ENCODE measurements around the gene ZNF646.
"Not testable (repeated sequence)": the region's sequence is repeated elsewhere in the genome, so short reads cannot be mapped to it uniquely, and the experiment has no call there.

ZNF646 gene

GRCh38 chr16:31090540-31090939, 16.3 kb downstream of the ZNF646 start:
- no peaks in the 10 kb centered on the region for H3K27me3 Mint-ChIP-seq
- H3K36me3 Mint-ChIP-seq (ENCODE audit: insufficient read depth): peaks cover 9% of the 10 kb centered on the region
- no peak overlapping the region for H3K4me3 Mint-ChIP-seq
- ATAC-seq (replicated peaks; ENCODE audit: extremely low read depth, poor library complexity, severe bottlenecking) (no peak), DNase-seq (ENCODE audit: low spot score in 2 of 2) (no peak)
- peaks cover 23% of the 10 kb centered on the region for H3K4me1 Mint-ChIP-seq
- H3K27ac Mint-ChIP-seq (ENCODE audit: low read depth): no peak overlapping the region
- no peaks in the 10 kb centered on the region for H3K9me3 Mint-ChIP-seq

GRCh38 chr16:31092330-31092729, 18.1 kb downstream of the ZNF646 start:
- no peaks in the 10 kb centered on the region for H3K9me3 Mint-ChIP-seq
- no peaks in the 10 kb centered on the region for H3K27me3 Mint-ChIP-seq
- ATAC-seq (replicated peaks; ENCODE audit: extremely low read depth, poor library complexity, severe bottlenecking) (no peak), DNase-seq (ENCODE audit: low spot score in 2 of 2) (no peak)
- H3K4me1 Mint-ChIP-seq: peaks cover 27% of the 10 kb centered on the region
- no peak overlapping the region for H3K27ac Mint-ChIP-seq (ENCODE audit: low read depth)
- peaks cover 7% of the 10 kb centered on the region for H3K36me3 Mint-ChIP-seq (ENCODE audit: insufficient read depth)
- H3K4me3 Mint-ChIP-seq: peak overlapping the region; percentile 36

GRCh38 chr16:31093132-31093703, 19.0 kb downstream of the ZNF646 start:
- H3K27me3 Mint-ChIP-seq: no peaks in the 10 kb centered on the region
- H3K36me3 Mint-ChIP-seq (ENCODE audit: insufficient read depth): peaks cover 6% of the 10 kb centered on the region
- peak overlapping the region; percentile 98 for H3K4me3 Mint-ChIP-seq
- H3K27ac Mint-ChIP-seq (ENCODE audit: low read depth): no peak overlapping the region
- DNase-seq (ENCODE audit: low spot score in 2 of 2) (no peak), ATAC-seq (replicated peaks; ENCODE audit: extremely low read depth, poor library complexity, severe bottlenecking) (no peak)
- no peaks in the 10 kb centered on the region for H3K9me3 Mint-ChIP-seq
- peaks cover 27% of the 10 kb centered on the region for H3K4me1 Mint-ChIP-seq

- peaks cover 6% of the 10 kb centered on the region for H3K36me3 Mint-ChIP-seq (ENCODE audit: insufficient read depth)
- H3K27ac Mint-ChIP-seq (ENCODE audit: low read depth): peak overlapping the region; percentile 88
- H3K4me3 Mint-ChIP-seq: peak overlapping the region; percentile 98
- DNase-seq (ENCODE audit: low spot score in 2 of 2) (no peak), ATAC-seq (replicated peaks; ENCODE audit: extremely low read depth, poor library complexity, severe bottlenecking) (no peak)
- no peaks in the 10 kb centered on the region for H3K27me3 Mint-ChIP-seq
- H3K4me1 Mint-ChIP-seq: peaks cover 27% of the 10 kb centered on the region
- H3K9me3 Mint-ChIP-seq: no peaks in the 10 kb centered on the region
These were observed 19.8 kb downstream of the ZNF646 start for GRCh38 chr16:31094088-31094423.

GRCh38 chr16:31094424-31095120, 20.4 kb downstream of the ZNF646 start, which contains the start of gene VKORC1:
TSS of gene VKORC1 (minus strand) at chr16:31094797. CDS start at chr16:31094729, 68 bp downstream.
- no peaks in the 10 kb centered on the region for H3K9me3 Mint-ChIP-seq
- ATAC-seq (replicated peaks; ENCODE audit: extremely low read depth, poor library complexity, severe bottlenecking) (peak; percentile 86), DNase-seq (ENCODE audit: low spot score in 2 of 2) (peak; percentile 68 to 70)
- no peaks in the 10 kb centered on the region for H3K27me3 Mint-ChIP-seq
- H3K4me1 Mint-ChIP-seq: peaks cover 27% of the 10 kb centered on the region
- H3K4me3 Mint-ChIP-seq: peak within 1 kb of the TSS; percentile 98
- H3K27ac Mint-ChIP-seq (ENCODE audit: low read depth): peak within 1 kb of the TSS; percentile 88
- peaks cover 6% of the 10 kb centered on the region for H3K36me3 Mint-ChIP-seq (ENCODE audit: insufficient read depth)

GRCh38 chr16:31099860-31100638, 25.8 kb downstream of the ZNF646 start:
- Mint-ChIP-seq H3K4me3 (no peak overlapping the region), H3K36me3 (ENCODE audit: insufficient read depth) (no peaks in the 10 kb centered on the region), H3K9me3 (no peaks in the 10 kb centered on the region), H3K4me1 (peaks cover 14% of the 10 kb centered on the region), H3K27me3 (no peaks in the 10 kb centered on the region), H3K27ac (ENCODE audit: low read depth) (no peak overlapping the region)
- DNase-seq (ENCODE audit: low spot score in 2 of 2) (no peak), ATAC-seq (replicated peaks; ENCODE audit: extremely low read depth, poor library complexity, severe bottlenecking) (no peak)

- not testable (repeated sequence) for H3K4me3 Mint-ChIP-seq; H3K4me1 Mint-ChIP-seq; H3K9me3 Mint-ChIP-seq; H3K36me3 Mint-ChIP-seq (ENCODE audit: insufficient read depth); H3K27ac Mint-ChIP-seq (ENCODE audit: low read depth); H3K27me3 Mint-ChIP-seq; DNase-seq (ENCODE audit: low spot score in 2 of 2); ATAC-seq (replicated peaks; ENCODE audit: extremely low read depth, poor library complexity, severe bottlenecking)
These were observed 26.8 kb downstream of the ZNF646 start for GRCh38 chr16:31100876-31101641.

GRCh38 chr16:31105677-31106213, 31.5 kb downstream of the ZNF646 start:
- no peaks in the 10 kb centered on the region for H3K9me3 Mint-ChIP-seq
- no peaks in the 10 kb centered on the region for H3K36me3 Mint-ChIP-seq (ENCODE audit: insufficient read depth)
- no peak overlapping the region for H3K27ac Mint-ChIP-seq (ENCODE audit: low read depth)
- no peak overlapping the region for H3K4me3 Mint-ChIP-seq
- H3K27me3 Mint-ChIP-seq: no peaks in the 10 kb centered on the region
- ATAC-seq (replicated peaks; ENCODE audit: extremely low read depth, poor library complexity, severe bottlenecking) (peak; percentile 59), DNase-seq (ENCODE audit: low spot score in 2 of 2) (peak; percentile 63 to 73)
- H3K4me1 Mint-ChIP-seq: peaks cover 15% of the 10 kb centered on the region

- peak overlapping the region; percentile 86 for H3K4me3 Mint-ChIP-seq
- no peak overlapping the region for H3K27ac Mint-ChIP-seq (ENCODE audit: low read depth)
- no peaks in the 10 kb centered on the region for H3K9me3 Mint-ChIP-seq
- H3K4me1 Mint-ChIP-seq: peaks cover 15% of the 10 kb centered on the region
- DNase-seq (ENCODE audit: low spot score in 2 of 2) (no peak), ATAC-seq (replicated peaks; ENCODE audit: extremely low read depth, poor library complexity, severe bottlenecking) (no peak)
- no peaks in the 10 kb centered on the region for H3K27me3 Mint-ChIP-seq
- H3K36me3 Mint-ChIP-seq (ENCODE audit: insufficient read depth): peaks cover 3% of the 10 kb centered on the region
These were observed 32.6 kb downstream of the ZNF646 start for GRCh38 chr16:31106509-31107464.

GRCh38 chr16:31107465-31107867, 33.2 kb downstream of the ZNF646 start:
- peaks cover 3% of the 10 kb centered on the region for H3K36me3 Mint-ChIP-seq (ENCODE audit: insufficient read depth)
- no peaks in the 10 kb centered on the region for H3K9me3 Mint-ChIP-seq
- no peaks in the 10 kb centered on the region for H3K27me3 Mint-ChIP-seq
- DNase-seq (ENCODE audit: low spot score in 2 of 2) (no peak), ATAC-seq (replicated peaks; ENCODE audit: extremely low read depth, poor library complexity, severe bottlenecking) (no peak)
- H3K4me1 Mint-ChIP-seq: peaks cover 15% of the 10 kb centered on the region
- H3K4me3 Mint-ChIP-seq: peak overlapping the region; percentile 86
- peak overlapping the region; percentile 80 for H3K27ac Mint-ChIP-seq (ENCODE audit: low read depth)

- H3K27me3 Mint-ChIP-seq: no peaks in the 10 kb centered on the region
- H3K4me1 Mint-ChIP-seq: peaks cover 15% of the 10 kb centered on the region
- H3K36me3 Mint-ChIP-seq (ENCODE audit: insufficient read depth): peaks cover 3% of the 10 kb centered on the region
- ATAC-seq (replicated peaks; ENCODE audit: extremely low read depth, poor library complexity, severe bottlenecking) (peak; percentile 69), DNase-seq (ENCODE audit: low spot score in 2 of 2) (no peak)
- peak within 1 kb of the TSS; percentile 86 for H3K4me3 Mint-ChIP-seq
- H3K9me3 Mint-ChIP-seq: no peaks in the 10 kb centered on the region
- peak within 1 kb of the TSS; percentile 80 for H3K27ac Mint-ChIP-seq (ENCODE audit: low read depth)
These were observed 34.0 kb downstream of the ZNF646 start, which contains the start of gene BCKDK for GRCh38 chr16:31108035-31108793. TSS of gene BCKDK (plus strand) at chr16:31108386. CDS start at chr16:31109224, 838 bp downstream.
